GM10248 (cell line): ENCODE results near the gene SRPRA.

Experiments
- CTCF ChIA-PET: fragments of 300-600 bp; sonication (Branson Sonifier 250); formaldehyde crosslinking; extraction: SDS; loops from one replicate; lab custom pipeline; 2021; ENCODE audit warnings: antibody characterized with exemption; lab: Yijun Ruan, JAX
- POLR2A ChIA-PET: fragments of 350-650 bp; sonication (Branson Sonifier 250); formaldehyde crosslinking; extraction: SDS; loops from one replicate; lab custom pipeline; 2020; ENCODE audit warnings: antibody characterized with exemption; lab: Yijun Ruan, JAX
- DNase-seq: peaks from one replicate; pipeline ENCODE4 v3.0.0; 2012; ENCODE audit errors: extremely low spot score
- CTCF ChIP-seq: IDR thresholded peaks from 2 replicates; pipeline ENCODE4 v1.5.1; 2012; ENCODE audit warnings: mild to moderate bottlenecking, low read depth; ENCODE audit errors: extremely low read depth, missing control alignments, control extremely low read depth

Gene SRPRA

GRCh38 chr11:126268708-126269579 is at the start of gene SRPRA, which contains the start of gene FOXRED1:
Gene SRPRA (minus strand): TSS chr11:126268895. CDS start chr11:126268804, 91 bp downstream.
Gene FOXRED1 (plus strand): TSS chr11:126269154. CDS start chr11:126269207, 53 bp downstream.
- TF ChIP-seq CTCF, result no peak
- ChIA-PET POLR2A (interaction anchor here (1.0 to 1.2 kb wide), 2 partner anchors 10 to 38 kb away, joined by 3 read pairs; no protein-coding TSS in a partner anchor), CTCF (interaction anchor here (1.0 to 1.5 kb wide), 3 partner anchors 11 to 211 kb away, joined by 5 to 7 read pairs (median 6); no protein-coding TSS in a partner anchor)
- DNase-seq, result peak; percentile 100

- CTCF ChIA-PET, result interaction anchor here (0.7 to 4.2 kb wide), 8 partner anchors 8 to 163 kb away, joined by 3 to 28 read pairs (median 5); partner anchors contain the start of gene DCPS
- no peak for DNase-seq
- TF ChIP-seq CTCF, result no peak
- POLR2A ChIA-PET, result no interaction called here
Observed at GRCh38 chr11:126317756-126318573, 49.3 kb upstream of the SRPRA start.

GRCh38 chr11:126317432-126317755 is 48.7 kb upstream of the SRPRA start:
- no peak for DNase-seq
- ChIA-PET POLR2A (no interaction called here), CTCF (interaction anchor here (1.7 to 3.3 kb wide), 4 partner anchors 12 to 164 kb away, joined by 4 to 16 read pairs (median 9); no protein-coding TSS in a partner anchor)
- TF ChIP-seq CTCF, result no peak

- TF ChIP-seq CTCF, result no peak
- ChIA-PET CTCF (interaction anchor here (1.0 to 2.0 kb wide), 2 partner anchors 14 to 166 kb away, joined by 3 to 12 read pairs; no protein-coding TSS in a partner anchor), POLR2A (no interaction called here)
- no peak for DNase-seq
Observed at GRCh38 chr11:126313826-126314225, 45.1 kb upstream of the SRPRA start.

GRCh38 chr11:126312961-126313360 is 44.3 kb upstream of the SRPRA start:
- DNase-seq, result no peak
- POLR2A ChIA-PET, result no interaction called here
- TF ChIP-seq CTCF, result no peak
- CTCF ChIA-PET, result interaction anchor here (0.8 to 3.8 kb wide), 5 partner anchors 11 to 404 kb away, joined by 3 to 16 read pairs (median 3); no protein-coding TSS in a partner anchor
